Choroid plexus epithelial cell (primary cell): Measurements from ENCODE around the gene GAPVD1.

Experiments
- DNase-seq: peaks from one replicate; pipeline ENCODE4 v3.0.0-alpha.2; 2010; ENCODE audit warnings: low read depth
- H3K4me3 ChIP-seq: 2 replicates; pipeline ENCODE4 v1.5.1; 2011; ENCODE audit warnings: low read depth, mild to moderate bottlenecking, control low read depth, low read length, moderate library complexity
- TF ChIP-seq, protein P1 (sequence below): conservative IDR thresholded peaks from 2 replicates; pipeline ENCODE4 v1.5.1; 2011; ENCODE audit warnings: low read depth, mild to moderate bottlenecking, control low read depth, inconsistent platforms, low read length, moderate library complexity

The GAPVD1 gene

DNA sequence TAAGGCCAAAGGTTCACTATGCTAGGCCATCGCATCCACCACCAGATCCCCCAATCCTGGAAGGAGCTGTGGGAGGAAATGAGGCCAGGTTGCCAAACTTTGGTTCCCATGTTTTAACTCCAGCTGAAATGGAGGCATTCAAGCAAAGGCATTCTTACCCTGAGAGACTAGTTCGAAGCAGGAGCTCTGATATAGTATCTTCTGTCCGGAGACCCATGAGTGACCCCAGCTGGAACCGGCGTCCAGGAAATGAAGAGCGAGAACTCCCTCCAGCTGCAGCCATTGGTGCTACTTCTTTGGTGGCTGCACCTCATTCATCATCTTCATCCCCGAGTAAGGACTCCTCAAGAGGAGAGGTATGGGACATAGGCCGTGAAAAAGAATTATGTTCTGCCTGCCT is 75.6 kb downstream of the GAPVD1 start:
- no peak for DNase-seq
- TF ChIP-seq, protein P1, sequence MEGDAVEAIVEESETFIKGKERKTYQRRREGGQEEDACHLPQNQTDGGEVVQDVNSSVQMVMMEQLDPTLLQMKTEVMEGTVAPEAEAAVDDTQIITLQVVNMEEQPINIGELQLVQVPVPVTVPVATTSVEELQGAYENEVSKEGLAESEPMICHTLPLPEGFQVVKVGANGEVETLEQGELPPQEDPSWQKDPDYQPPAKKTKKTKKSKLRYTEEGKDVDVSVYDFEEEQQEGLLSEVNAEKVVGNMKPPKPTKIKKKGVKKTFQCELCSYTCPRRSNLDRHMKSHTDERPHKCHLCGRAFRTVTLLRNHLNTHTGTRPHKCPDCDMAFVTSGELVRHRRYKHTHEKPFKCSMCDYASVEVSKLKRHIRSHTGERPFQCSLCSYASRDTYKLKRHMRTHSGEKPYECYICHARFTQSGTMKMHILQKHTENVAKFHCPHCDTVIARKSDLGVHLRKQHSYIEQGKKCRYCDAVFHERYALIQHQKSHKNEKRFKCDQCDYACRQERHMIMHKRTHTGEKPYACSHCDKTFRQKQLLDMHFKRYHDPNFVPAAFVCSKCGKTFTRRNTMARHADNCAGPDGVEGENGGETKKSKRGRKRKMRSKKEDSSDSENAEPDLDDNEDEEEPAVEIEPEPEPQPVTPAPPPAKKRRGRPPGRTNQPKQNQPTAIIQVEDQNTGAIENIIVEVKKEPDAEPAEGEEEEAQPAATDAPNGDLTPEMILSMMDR: peak; percentile 24
- H3K4me3 ChIP-seq: no peak overlapping the region

DNA sequence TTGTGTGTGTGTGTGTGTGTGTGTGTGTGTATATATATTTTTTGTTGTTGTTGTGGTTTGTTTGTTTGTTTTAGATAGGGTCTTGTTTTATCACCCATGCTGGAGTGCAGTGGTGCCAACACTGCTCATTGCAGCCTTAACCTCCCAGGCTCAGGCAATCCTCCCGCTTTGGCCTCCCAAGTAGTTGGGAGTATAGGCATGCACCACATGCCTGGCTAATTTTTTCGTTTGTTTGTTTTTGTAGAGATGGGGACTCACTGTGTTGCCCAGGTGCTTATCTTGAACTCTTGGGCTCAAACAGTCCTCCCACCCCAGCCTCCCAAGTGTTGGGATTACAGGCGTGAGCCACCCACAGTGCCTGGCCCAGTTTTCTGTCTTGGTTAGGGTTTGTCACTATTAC is 77.3 kb downstream of the GAPVD1 start:
- TF ChIP-seq, protein P1: no peak
- no peak for DNase-seq
- no peak overlapping the region for H3K4me3 ChIP-seq

DNA sequence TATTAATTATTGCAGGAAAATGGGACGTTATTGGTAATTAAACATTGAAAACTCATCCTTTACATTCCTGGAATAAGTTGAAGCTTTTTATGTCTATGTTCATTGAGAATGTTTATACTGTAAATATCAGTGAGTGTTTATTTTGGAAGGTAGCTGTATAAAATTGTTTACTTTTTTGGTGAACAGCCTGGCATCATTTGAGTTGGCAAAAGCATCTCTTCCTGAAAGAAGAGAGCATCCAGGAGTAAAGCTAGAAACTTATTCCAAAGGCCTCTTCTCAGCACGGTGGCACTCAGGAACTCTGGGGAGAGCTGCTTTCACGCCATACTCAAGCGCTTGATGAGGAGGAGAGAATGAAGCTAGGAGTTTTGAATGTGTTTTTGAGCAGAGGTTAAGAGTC is 79.9 kb downstream of the GAPVD1 start:
- no peak overlapping the region for H3K4me3 ChIP-seq
- DNase-seq: no peak
- TF ChIP-seq, protein P1: no peak

DNA sequence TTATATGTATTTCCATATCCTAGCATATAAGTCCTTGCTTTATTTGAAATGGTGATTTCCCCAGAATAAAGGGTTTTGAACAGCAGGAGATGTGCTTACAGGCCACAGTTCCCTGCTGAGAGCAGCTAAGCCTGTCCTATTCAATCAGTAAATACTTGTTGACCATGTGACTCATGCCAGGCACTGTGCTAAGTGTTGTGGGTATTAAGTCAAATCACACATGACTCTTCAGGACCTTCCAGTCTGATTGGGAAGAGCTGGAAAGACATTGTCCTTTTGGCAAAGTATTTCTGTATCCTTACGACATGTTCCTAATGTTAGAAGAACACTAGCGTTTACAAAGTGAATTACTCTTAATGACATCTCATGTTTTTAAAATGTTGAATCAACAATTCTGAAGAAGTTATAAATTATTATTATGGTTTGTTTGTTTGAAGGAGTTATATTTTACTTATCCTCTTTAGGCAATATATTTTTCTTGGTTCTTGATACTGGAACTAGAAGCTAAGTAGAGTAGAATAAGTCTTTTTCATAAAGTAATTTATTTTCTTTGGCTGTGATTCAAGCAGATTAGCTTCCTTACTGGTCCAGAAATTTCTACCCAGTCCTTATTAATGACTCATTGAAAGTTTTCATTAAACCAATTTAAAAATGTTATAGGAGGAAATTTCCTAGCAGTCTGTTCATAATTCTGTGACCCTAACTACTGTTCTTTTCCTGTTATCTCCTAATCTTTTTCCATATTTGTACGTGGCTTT is 82.1 kb downstream of the GAPVD1 start:
- H3K4me3 ChIP-seq: no peak overlapping the region
- TF ChIP-seq, protein P1: peak; percentile 8
- DNase-seq: peak; percentile 87

DNA sequence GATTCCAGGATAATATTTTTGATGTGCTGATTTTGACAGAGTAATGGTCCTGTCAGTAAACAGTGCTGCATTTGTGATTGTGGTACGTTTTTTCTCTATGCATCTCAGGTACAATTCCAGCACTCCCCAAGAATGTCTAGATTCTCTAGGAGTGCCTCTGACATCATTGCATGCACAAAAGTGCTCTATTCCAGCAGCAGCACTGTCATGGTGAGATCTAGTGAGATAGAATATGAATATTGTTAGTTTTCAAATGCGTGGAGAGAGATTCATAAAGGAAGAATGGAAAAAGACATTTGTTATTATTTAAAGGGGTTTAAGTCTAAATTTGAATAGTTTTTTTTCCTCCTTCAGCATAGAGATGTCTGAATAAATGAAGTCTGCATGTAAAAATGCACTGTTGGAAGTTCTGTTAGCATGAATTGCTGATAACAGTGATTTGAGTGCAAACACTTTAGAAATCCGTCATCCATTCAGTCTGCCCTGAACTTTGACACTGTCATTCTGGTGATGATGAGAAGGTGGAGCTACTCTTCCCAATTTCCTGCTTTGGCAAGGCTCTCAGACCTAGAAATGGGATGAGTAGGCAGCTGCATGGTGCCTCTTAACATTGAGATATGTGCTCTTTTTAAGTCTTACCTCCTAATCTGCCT is 84.6 kb downstream of the GAPVD1 start:
- H3K4me3 ChIP-seq: no peak overlapping the region
- TF ChIP-seq, protein P1: no peak
- DNase-seq: no peak

DNA sequence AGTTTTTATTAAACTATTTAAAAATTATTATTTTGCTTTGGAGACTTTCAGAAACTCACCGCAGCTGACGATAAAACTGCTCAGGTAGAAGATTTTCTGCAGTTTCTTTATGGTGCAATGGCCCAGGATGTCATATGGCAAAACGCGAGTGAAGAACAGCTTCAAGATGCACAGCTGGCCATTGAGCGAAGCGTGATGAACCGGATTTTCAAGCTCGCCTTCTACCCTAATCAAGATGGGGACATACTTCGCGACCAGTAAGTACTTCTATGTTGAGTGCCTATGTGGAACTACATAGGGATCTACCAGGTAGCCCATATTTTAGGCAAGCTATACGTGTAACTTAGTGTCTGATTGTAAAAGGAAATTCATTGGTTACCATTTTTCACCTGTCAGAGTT is 94.0 kb downstream of the GAPVD1 start:
- DNase-seq: no peak
- TF ChIP-seq, protein P1: no peak
- H3K4me3 ChIP-seq: no peak overlapping the region

DNA sequence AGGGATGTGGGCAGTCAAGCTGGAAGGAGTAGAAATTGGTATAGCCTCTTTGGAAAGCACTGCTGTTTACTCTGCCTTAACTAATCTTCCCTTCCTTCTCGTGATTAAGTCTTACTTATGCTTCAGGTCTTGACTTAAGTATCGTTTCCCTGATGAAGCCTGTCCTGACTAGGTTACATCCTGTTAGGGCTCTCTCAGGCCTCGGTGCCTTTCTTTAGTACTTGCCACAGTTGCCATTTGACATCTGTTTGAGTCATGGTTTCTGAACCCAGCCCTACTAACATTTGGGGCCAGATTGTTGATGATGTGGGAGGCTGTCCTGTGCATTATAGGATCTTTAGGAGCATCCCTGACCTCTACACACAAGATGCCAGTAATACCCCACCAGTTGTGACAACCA is 94.4 kb downstream of the GAPVD1 start:
- TF ChIP-seq, protein P1: no peak
- DNase-seq: no peak

More for the DNA sequence above, 94.4 kb downstream of the GAPVD1 start:
- H3K4me3 ChIP-seq: no peak overlapping the region
